Prostate gland (tissue), 2 donors: ENCODE measurements around the gene PLCH1.

Source experiments
- POLR2A ChIP-seq: fragments of 450-650 bp; IDR thresholded peaks from one replicate; pipeline ENCODE4 v1.6.1; 2016; ENCODE audit warnings: antibody characterized with exemption, mild to moderate bottlenecking
- POLR2AphosphoS5 ChIP-seq: sonication (generic); formaldehyde crosslinking; IDR thresholded peaks from one replicate; pipeline ENCODE4 v1.6.1; 2017; ENCODE audit warnings: antibody characterized with exemption
- TF ChIP-seq, protein P1 (sequence below), 4 experiments: fragments of 200-600 bp in 2 of 4; fragments of 450-650 bp in 2 of 4; sonication (generic) in 2 of 4; IDR thresholded peaks; 1 replicate in 3 of 4; 2 replicates in 1 of 4; pipeline ENCODE4 v1.5.1; 2016 to 2019; ENCODE audit warnings: antibody characterized with exemption in 4 of 4, mild to moderate bottlenecking in 2 of 4, moderate library complexity in 2 of 4

DNA sequence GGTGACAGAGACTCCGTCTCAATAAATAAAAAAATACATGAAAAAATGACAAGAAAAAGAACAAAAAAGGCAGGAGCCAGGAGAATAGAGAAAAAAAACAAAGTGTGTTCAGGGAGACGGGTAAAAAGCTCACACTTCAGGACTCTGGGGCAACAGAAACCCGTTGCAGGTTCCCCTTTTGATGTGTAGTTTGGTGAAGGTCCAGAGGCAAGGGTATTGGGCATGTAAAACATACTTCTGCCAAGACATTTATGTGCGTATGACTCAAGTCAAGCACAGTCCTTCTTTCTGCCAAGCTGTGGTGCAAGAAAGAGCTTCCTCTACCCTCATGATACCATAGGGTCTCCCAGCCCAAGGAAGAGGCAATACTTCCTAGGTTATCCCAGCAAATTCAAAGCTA lies 418.0 kb downstream of the PLCH1 start:
- TF ChIP-seq, protein P1, sequence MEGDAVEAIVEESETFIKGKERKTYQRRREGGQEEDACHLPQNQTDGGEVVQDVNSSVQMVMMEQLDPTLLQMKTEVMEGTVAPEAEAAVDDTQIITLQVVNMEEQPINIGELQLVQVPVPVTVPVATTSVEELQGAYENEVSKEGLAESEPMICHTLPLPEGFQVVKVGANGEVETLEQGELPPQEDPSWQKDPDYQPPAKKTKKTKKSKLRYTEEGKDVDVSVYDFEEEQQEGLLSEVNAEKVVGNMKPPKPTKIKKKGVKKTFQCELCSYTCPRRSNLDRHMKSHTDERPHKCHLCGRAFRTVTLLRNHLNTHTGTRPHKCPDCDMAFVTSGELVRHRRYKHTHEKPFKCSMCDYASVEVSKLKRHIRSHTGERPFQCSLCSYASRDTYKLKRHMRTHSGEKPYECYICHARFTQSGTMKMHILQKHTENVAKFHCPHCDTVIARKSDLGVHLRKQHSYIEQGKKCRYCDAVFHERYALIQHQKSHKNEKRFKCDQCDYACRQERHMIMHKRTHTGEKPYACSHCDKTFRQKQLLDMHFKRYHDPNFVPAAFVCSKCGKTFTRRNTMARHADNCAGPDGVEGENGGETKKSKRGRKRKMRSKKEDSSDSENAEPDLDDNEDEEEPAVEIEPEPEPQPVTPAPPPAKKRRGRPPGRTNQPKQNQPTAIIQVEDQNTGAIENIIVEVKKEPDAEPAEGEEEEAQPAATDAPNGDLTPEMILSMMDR (IDR thresholded peaks at IDR 0.05), result no peak
- TF ChIP-seq POLR2AphosphoS5 (no peak), POLR2A (no peak)
